OCI-LY1 (cell line): ENCODE measurements around the gene ARF1.

Experiments
- H2AFZ ChIP-seq: fragments of 200-600 bp; sonication (generic), shearing (Covaris generic); 2 replicates; pipeline ENCODE4 v1.6.0; 2014; ENCODE audit warnings: antibody characterized with exemption, mild to moderate bottlenecking, low read length
- H3F3A ChIP-seq: fragments of 200-600 bp; sonication (generic), shearing (Covaris generic); 2 replicates; pipeline ENCODE4 v1.6.0; 2014; ENCODE audit warnings: mild to moderate bottlenecking, antibody characterized with exemption, low read length, moderate library complexity; ENCODE audit not compliant: insufficient read depth
- H3K27ac ChIP-seq: fragments of 200-600 bp; sonication (generic); 2 replicates; pipeline ENCODE4 v1.5.1; 2014; ENCODE audit warnings: low read length, mixed run types, mild to moderate bottlenecking, low read depth; ENCODE audit not compliant: poor library complexity, severe bottlenecking
- H3K27me3 ChIP-seq: fragments of 200-600 bp; sonication (generic); 2 replicates; pipeline ENCODE4 v1.6.0; 2014; ENCODE audit warnings: antibody characterized with exemption, mild to moderate bottlenecking, low read length, moderate library complexity; ENCODE audit not compliant: insufficient read depth
- H3K36me3 ChIP-seq: fragments of 200-600 bp; sonication (generic); 2 replicates; pipeline ENCODE4 v1.6.1; 2014; ENCODE audit warnings: mild to moderate bottlenecking, antibody characterized with exemption, low read length, moderate library complexity, mixed read lengths; ENCODE audit not compliant: insufficient read depth
- H3K4me1 ChIP-seq: fragments of 200-600 bp; sonication (generic); 2 replicates; pipeline ENCODE4 v1.5.1; 2014; ENCODE audit warnings: mild to moderate bottlenecking, low read length, moderate library complexity; ENCODE audit not compliant: insufficient read depth, severe bottlenecking
- H3K4me2 ChIP-seq: fragments of 200-600 bp; sonication (generic), shearing (Covaris generic); 2 replicates; pipeline ENCODE4 v1.6.1; 2014; ENCODE audit warnings: low read length
- H3K4me3 ChIP-seq: fragments of 200-600 bp; sonication (generic); 2 replicates; pipeline ENCODE4 v1.5.1; 2014; ENCODE audit warnings: low read length, low read depth, mild to moderate bottlenecking, mixed read lengths; ENCODE audit not compliant: poor library complexity, severe bottlenecking
- H3K79me2 ChIP-seq: fragments of 200-600 bp; shearing (Covaris generic); 2 replicates; pipeline ENCODE4 v1.6.1; 2016; ENCODE audit warnings: mixed run types, low read length, mixed read lengths; ENCODE audit not compliant: insufficient read depth
- H3K9ac ChIP-seq: fragments of 200-600 bp; sonication (generic), shearing (Covaris generic); 2 replicates; pipeline ENCODE4 v1.6.1; 2014; ENCODE audit warnings: mild to moderate bottlenecking, low read length, mixed read lengths
- H3K9me2 ChIP-seq: fragments of 200-600 bp; sonication (generic), shearing (Covaris generic); 2 replicates; pipeline ENCODE4 v1.6.1; 2014; ENCODE audit warnings: low read depth, mild to moderate bottlenecking, low read length, mixed read lengths
- H3K9me3 ChIP-seq: fragments of 200-600 bp; shearing (Covaris generic); 2 replicates; pipeline ENCODE4 v1.6.1; 2014; ENCODE audit warnings: low read length, mixed read lengths
- H4K20me1 ChIP-seq: fragments of 200-600 bp; sonication (generic), shearing (Covaris generic); 2 replicates; pipeline ENCODE4 v1.6.0; 2016; ENCODE audit warnings: mild to moderate bottlenecking, low read length; ENCODE audit not compliant: insufficient read depth
- CTCF ChIP-seq: fragments of 200-600 bp; sonication (generic), shearing (Covaris generic); IDR thresholded peaks from 2 replicates; pipeline ENCODE4 v1.5.1; 2017; ENCODE audit warnings: mild to moderate bottlenecking, antibody characterized with exemption, low read length, moderate library complexity, mixed read lengths
- EZH2 ChIP-seq: fragments of 200-600 bp; sonication (generic), shearing (Covaris generic); IDR thresholded peaks from 2 replicates; pipeline ENCODE4 v1.8.0; 2017; ENCODE audit warnings: borderline replicate concordance, mixed run types, mild to moderate bottlenecking, antibody characterized with exemption, low read length, moderate library complexity, mixed read lengths

Gene ARF1

GRCh38 chr1:228131766-228132165 is 49.3 kb downstream of the ARF1 start:
- H3K4me2 ChIP-seq, result no peak overlapping the region
- TF ChIP-seq EZH2 (no peak), CTCF (no peak)
- no peak overlapping the region for H3K9ac ChIP-seq
- no peak overlapping the region for H2AFZ ChIP-seq
- H3K4me3 ChIP-seq, result no peak overlapping the region
- no peaks in the 10 kb centered on the region for H3K27me3 ChIP-seq
- no peaks in the 10 kb centered on the region for H3K9me3 ChIP-seq
- no peak overlapping the region for H3K27ac ChIP-seq
- no peaks in the 10 kb centered on the region for H3F3A ChIP-seq
- H3K79me2 ChIP-seq, result no peaks in the 10 kb centered on the region
- no peaks in the 10 kb centered on the region for H4K20me1 ChIP-seq
- no peaks in the 10 kb centered on the region for H3K9me2 ChIP-seq
- no peaks in the 10 kb centered on the region for H3K36me3 ChIP-seq
- H3K4me1 ChIP-seq, result peaks cover 3% of the 10 kb centered on the region

GRCh38 chr1:228134591-228134990 is 52.1 kb downstream of the ARF1 start:
- H3K36me3 ChIP-seq, result no peaks in the 10 kb centered on the region
- no peaks in the 10 kb centered on the region for H4K20me1 ChIP-seq
- no peak overlapping the region for H3K4me3 ChIP-seq

GRCh38 chr1:228136901-228137300 is 54.4 kb downstream of the ARF1 start:
- Histone ChIP-seq H2AFZ (no peak overlapping the region), H3K9me3 (no peaks in the 10 kb centered on the region), H3K4me3 (no peak overlapping the region), H3K36me3 (no peaks in the 10 kb centered on the region), H3K4me2 (no peak overlapping the region), H3K4me1 (peaks cover 27% of the 10 kb centered on the region), H4K20me1 (no peaks in the 10 kb centered on the region), H3K79me2 (peaks cover 13% of the 10 kb centered on the region; the same call in 1 of the 2 replicates), H3K27me3 (no peaks in the 10 kb centered on the region), H3F3A (no peaks in the 10 kb centered on the region), H3K9me2 (no peaks in the 10 kb centered on the region), H3K9ac (no peak overlapping the region), H3K27ac (no peak overlapping the region)
- TF ChIP-seq CTCF, result no peak
- TF ChIP-seq EZH2, result no peak

More at GRCh38 chr1:228134591-228134990, 52.1 kb downstream of the ARF1 start:
- Histone ChIP-seq H3K9me3 (no peaks in the 10 kb centered on the region), H3K27ac (no peak overlapping the region), H3F3A (no peaks in the 10 kb centered on the region), H3K4me1 (peaks cover 20% of the 10 kb centered on the region), H3K9me2 (no peaks in the 10 kb centered on the region), H2AFZ (no peak overlapping the region), H3K4me2 (no peak overlapping the region), H3K27me3 (no peaks in the 10 kb centered on the region), H3K79me2 (no peaks in the 10 kb centered on the region), H3K9ac (no peak overlapping the region)
- no peak for TF ChIP-seq EZH2
- TF ChIP-seq CTCF, result no peak
